ENCODE results near the gene KDM4F.

Gene KDM4F

GRCh38 chr11:95068549-95068948, 19.3 kb downstream of the KDM4F start (continued):
- TF ChIP-seq ATF2 (tag by site-specific recombination; IDR thresholded peaks at IDR 0.05; ENCODE audit: low read depth) (no peak), FEZF1 (tag by site-specific recombination; IDR thresholded peaks at IDR 0.05) (peak; percentile 81), ZNF280D (tag by site-specific recombination; IDR thresholded peaks at IDR 0.05) (no peak), ZSCAN30 (tag by site-specific recombination; IDR thresholded peaks at IDR 0.05) (0 out of 2 replicates have a peak, but pooled peaks have one; percentile 62), ZBTB6 (tag by site-specific recombination; IDR thresholded peaks at IDR 0.05) (no peak), ZNF2 (tag by site-specific recombination; IDR thresholded peaks at IDR 0.05) (no peak), HOXA7 (CRISPR knock-in tag; IDR thresholded peaks at IDR 0.05; ENCODE audit: borderline replicate concordance) (no peak), ZNF529 (tag by site-specific recombination; IDR thresholded peaks at IDR 0.05; ENCODE audit: insufficient replicate concordance) (no peak), GFI1B (tag by site-specific recombination; IDR thresholded peaks at IDR 0.05) (no peak), BCL6B (tag by site-specific recombination; IDR thresholded peaks at IDR 0.05) (no peak), SCRT2 (tag by site-specific recombination; IDR thresholded peaks at IDR 0.05) (peak; percentile 93), ZNF639 (tag by site-specific recombination; IDR thresholded peaks at IDR 0.05) (no peak), ZNF433 (tag by site-specific recombination; IDR thresholded peaks at IDR 0.05; ENCODE audit: low read depth) (no peak), ZNF169 (tag by site-specific recombination; IDR thresholded peaks at IDR 0.05) (no peak), MYNN (tag by site-specific recombination; IDR thresholded peaks at IDR 0.05; ENCODE audit: borderline replicate concordance) (no peak), IKZF3 (tag by site-specific recombination; IDR thresholded peaks at IDR 0.05) (peak; percentile 64), OSR2 (tag by site-specific recombination; IDR thresholded peaks at IDR 0.05) (0 out of 2 replicates have a peak, but pooled peaks have one; percentile 26), ZNF654 (tag by site-specific recombination; IDR thresholded peaks at IDR 0.05; ENCODE audit: low read depth) (no peak), KLF10 (tag by site-specific recombination; IDR thresholded peaks at IDR 0.05) (0 out of 2 replicates have a peak, but pooled peaks have one; percentile 47), ZNF585B (tag by site-specific recombination; IDR thresholded peaks at IDR 0.05) (no peak), ZNF664 (tag by site-specific recombination; IDR thresholded peaks at IDR 0.05) (no peak), ZNF266 (tag by site-specific recombination; IDR thresholded peaks at IDR 0.05; ENCODE audit: low read depth) (no peak)
